Colon (tissue), 2 donors: ENCODE data around the gene CAP1.
"Not testable (repeated sequence)": the region's sequence is repeated elsewhere in the genome, so short reads cannot be mapped to it uniquely, and the experiment has no call there.

Experiments used
- FAIRE-seq: peaks from 2 replicates; lab custom pipeline; 2012; peaks lifted over from hg19 to GRCh38; lab: Jason Lieb, UNC
- donor health status: control.
- donor health status: control.

Gene CAP1

DNA sequence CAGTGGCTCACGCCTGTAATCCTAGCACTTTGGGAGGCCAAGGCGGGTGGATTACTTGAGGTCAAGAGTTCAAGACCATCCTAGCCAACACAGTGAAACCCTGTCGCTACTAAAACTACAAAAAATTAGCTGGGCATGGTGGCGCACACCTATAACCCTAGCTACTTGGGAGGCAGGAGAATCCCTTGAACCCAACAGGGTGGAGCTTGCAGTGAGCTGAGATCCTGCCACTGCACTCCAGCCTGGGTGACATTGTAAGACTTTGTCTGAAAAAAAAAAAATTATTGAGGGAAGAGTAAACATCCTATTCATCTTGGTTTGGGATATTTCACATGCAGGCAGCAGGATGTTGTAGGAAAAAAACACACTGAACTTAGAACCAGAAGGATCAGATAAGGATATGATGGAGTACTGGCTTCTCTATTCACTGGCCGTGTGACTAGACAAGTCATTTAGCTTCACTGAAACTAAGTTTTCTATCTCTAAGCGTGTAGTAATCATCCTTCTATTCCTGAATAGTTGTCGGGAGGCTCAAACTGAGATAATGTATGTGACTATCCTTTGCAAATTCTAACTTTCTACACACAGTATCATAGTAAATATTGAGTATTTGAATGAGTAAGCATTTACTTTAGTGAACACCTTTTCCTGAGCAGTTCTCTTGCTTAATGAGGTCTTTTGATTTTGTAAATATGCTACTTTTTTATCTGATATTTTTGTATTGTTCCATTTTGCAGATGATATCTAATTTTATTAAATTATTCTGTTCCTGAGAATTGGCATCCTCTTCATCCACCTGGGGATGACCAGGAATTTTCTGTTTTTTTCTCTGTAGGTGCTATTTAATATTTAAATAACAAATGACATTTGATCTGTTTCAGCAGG lies 18.2 kb downstream of the CAP1 start:
- FAIRE-seq: no peak

- FAIRE-seq: no peak
Measured at GRCh38 chr1:40059338-40059959, 18.9 kb downstream of the CAP1 start.

DNA sequence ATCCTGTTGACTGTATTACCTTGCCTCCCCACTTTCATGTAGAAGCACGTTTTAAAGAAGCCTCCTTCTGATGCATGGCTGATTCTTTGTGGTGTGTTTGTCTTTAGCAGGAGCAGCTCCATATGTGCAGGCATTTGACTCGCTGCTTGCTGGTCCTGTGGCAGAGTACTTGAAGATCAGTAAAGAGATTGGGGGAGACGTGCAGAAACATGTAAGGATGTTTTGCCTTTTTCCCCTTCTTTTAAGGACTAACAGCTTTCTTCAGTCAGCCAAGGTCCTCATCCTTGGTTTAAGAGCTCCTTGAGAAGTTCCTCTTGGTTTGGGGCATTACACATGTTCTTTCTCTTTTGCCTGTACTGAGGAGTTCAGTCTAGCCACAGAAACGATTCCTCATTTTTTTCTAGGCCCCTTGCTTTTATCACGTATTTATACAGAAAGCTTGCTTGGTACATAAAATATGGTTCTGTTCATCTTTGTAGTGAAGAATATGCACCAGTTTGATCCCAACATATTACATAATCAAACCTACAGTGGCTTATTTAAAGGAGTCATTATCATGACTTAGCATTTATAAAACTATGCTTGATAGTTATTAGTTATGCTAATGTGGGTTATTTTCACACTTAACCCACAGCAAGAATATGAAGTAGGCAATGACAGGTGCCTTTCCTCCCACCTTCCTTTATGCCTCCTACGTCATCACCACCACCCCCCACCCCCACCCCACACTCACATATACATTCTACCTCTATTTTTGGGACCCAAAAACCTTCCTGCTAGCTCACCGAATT lies 19.6 kb downstream of the CAP1 start:
- FAIRE-seq: no peak

DNA sequence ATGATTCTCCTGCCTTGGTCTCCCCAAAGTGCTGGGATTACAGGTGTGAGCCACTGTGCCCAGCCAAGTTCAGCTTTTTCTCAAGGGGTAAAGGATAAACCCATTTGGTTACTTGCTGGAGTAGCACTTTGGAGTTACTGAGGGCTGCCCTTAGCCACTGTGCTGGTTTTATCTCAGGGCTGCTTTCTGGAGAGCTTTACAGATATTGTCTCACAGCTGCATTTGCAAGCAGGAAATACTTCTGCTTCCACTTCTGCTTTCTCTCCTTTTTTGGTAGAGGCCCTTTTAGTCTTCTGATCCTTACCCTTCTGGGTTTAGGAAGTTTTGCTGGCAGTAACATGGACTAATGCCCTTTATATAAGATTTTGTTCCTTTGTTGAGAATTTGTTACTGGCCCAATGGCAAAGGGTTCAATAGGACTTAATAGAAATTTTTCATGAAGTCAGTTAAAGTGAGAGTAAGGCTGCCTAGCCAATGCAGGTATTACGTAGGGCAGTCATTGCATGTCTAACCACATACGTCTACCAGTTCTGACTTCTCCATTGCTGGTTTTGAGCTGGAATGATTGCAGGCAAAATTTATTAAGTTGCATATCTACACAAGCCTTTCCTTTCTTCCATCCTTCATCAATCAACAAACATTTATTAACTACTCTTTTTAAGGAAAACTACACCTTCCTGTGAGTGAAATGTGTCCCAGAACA lies 24.4 kb downstream of the CAP1 start:
- no peak for FAIRE-seq

GRCh38 chr1:40067023-40067422 lies 26.5 kb downstream of the CAP1 start:
- no peak for FAIRE-seq

- no peak for FAIRE-seq
Measured at GRCh38 chr1:40067851-40068250, 27.3 kb downstream of the CAP1 start.

DNA sequence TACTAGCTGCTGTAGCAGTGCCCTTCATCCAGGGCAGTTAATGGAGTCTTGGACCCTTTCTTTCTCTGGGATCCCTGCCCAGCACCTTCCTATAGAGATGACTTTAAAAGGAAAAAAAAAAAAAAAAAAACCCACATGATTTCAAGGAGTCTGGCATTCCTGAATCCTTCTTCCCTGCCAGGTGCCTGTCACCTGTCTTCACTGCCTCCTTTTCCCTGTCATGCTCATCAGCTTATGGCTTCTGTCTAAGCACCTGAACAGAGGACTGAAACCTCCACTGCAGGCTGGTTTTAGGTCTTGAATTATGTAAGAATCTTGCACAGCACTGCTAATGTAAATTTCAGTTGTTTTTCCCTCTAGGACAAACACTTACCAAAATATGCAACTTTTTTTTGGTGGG lies 31.6 kb downstream of the CAP1 start:
- FAIRE-seq: no peak

- no peak for FAIRE-seq
Measured at GRCh38 chr1:40073062-40073461, 32.5 kb downstream of the CAP1 start.

DNA sequence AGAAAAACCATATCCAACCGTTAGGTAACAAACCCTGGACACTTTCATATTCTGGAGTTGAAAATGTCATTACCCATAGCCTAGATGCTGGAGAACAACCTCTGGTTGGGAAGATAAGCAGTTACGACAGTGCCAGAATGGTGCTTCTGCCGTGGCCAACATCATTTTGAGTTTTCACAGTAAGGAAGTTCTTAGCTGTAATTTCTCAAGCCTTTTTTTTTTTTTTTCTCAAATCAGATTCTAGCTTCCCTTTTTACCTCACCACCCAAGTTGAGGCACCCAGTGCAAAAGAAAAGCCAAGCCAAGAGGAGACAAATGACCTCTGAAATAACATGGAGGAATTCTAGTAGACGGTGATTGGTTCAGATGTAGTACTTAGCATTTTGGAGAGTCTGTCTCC lies 34.7 kb downstream of the CAP1 start:
- FAIRE-seq: no peak

DNA sequence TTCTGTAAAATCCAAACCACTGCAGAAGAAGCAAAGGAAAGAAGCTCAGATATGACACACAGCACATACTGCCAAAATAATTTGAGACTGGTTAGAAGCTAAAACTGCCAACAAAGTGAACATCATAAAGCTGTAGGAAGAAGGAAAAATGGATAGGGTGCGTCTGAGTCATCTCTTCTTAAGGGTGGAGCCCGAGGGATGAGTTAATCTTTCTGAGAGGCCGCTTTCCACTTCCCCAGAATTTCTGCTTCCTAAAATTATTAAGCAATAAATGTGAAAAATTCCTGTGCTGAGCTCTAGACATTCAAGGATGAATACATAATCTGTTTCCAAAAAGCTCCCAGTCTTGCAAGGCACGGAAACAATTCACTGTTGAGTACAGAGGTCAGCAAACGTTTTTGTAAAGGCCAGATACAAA lies 36.4 kb downstream of the CAP1 start:
- FAIRE-seq: no peak

DNA sequence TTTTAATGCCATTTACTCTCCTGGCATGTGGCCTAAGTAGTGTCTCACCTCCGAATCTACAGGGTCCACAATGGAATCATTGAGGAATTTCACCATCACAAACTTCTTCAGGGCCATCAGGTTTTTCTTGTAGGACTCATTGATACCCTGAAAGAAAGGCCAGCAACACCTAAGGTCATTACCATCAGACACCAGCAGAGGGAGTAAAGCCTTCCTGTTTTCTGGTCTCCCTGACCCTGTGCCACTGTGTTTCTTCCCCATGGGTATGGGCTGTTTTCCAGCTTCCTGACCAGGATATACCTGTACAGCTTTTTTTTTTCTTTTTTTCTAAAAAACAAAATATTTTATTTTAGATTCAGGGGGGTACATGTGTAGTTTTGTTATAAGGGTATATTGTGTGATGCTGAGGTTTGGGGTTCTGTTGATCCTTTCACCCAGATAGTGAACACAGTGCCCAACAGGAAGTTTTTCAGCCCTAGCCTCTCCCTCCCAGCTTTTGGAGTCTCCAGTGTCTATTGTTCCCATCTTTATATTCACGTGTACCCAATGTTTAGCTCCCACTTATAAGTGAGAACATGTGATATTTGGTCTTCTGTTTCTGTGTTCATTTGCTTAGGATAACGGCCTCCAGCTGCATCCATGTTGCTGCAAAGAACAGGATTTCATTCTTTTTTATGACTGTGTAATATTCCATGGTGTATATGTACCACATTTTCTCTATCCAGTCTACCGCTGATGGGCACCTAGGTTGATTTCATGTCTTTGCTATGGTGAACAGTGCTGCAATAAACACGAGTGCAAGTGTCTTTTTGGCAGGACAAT lies 38.2 kb downstream of the CAP1 start:
- no peak for FAIRE-seq

- no peak for FAIRE-seq
Measured at GRCh38 chr1:40079774-40080400, 39.4 kb downstream of the CAP1 start.

DNA sequence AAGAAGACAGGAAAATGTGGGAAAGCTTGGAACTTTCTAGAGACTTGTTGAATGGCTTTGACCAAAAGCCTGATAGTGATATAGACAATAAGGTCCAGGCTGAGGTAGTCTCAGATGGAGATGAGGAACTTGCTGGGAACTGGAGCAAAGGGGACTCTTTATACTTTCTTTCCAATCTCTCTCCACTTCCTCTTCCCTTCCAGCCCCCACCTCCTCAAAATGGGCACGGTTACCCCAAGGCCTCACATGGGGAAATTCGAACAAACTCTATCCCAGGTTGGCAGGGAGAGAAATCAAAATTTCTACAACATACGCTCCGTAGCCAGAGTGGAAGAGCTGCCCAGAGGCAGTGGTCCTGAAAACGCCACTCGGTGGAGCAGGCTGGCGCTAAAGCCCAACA lies 41.3 kb downstream of the CAP1 start:
- FAIRE-seq: no peak

DNA sequence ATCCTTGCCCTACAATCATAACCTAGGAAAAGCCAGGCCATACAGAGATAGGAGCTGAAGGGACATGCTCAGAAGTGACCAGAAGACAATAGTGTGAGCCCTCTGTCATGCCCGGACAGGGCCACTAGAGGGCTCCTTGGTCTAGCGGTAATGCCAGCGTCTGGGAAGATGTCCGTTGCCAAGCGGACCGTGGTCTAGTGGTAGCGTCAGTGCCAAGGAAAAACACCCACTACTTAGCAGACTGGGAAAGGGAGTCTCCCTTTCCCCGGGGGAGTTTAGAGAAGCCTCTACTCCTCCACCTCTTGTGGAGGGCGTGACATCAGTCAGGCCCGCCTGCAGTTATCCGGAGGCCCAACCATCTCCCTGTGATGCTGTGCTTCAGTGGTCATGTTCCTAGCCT lies 44.2 kb downstream of the CAP1 start:
- not testable (repeated sequence) for FAIRE-seq

GRCh38 chr1:40090652-40091355 lies 50.3 kb downstream of the CAP1 start:
- no peak for FAIRE-seq

DNA sequence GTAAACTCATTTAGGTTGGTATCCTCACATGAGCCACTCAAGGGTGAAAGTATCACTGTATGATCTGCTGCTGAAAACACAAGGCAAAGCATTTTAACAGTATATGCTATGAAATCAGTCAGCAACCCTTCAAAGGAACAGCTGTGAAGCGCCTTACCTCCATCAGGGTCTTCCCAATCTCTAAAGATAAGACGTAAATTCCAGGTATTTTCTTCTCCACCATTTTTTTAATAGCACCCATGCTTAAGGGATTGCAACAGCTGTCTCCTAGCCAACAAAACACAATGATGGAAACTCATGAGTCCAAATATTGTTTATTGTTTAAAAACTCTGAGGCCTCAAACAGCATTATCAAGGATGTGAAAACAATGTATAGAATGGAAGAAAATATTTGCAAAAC lies 51.7 kb downstream of the CAP1 start:
- no peak for FAIRE-seq

DNA sequence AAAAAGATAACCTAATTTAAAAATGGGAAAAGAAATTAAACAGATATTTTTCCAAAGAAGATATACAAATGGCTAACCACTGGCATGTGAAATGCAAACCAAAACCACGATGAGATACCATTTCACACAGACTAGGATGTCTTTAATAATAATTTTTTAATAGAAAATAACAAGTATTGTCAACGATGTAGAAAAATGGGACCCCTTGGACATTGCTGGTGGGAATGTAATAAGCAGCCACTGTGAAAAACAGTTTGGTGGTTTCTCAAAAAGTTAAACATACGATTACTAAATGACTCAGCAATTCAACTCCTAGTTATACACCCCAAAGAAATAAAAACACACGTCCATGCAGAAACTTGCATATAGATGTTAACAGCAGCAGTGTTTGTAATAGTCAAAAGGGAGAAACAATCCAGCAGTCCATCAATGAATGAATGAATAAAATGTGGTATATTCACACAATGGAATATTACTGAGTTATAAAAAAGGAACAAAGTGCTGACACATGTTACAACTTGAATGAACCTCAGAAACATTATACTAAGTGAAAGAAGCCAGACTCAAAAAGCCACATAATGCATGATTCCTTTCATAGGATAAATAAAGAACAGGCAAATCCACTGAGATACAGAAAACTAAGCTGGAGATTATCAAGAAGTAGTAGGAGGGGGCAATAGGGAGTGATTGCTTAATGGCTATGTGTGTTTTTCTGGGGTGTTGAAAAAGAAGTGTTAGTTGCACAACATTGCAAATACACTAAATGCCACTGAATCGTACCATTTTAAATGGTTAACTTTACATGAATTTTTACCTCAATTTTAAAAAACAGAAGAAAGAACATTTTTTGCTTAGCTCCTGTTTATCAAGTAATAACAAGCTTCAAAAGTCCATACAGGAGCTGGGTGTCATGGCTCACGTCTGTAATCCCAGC lies 52.4 kb downstream of the CAP1 start:
- no peak for FAIRE-seq

DNA sequence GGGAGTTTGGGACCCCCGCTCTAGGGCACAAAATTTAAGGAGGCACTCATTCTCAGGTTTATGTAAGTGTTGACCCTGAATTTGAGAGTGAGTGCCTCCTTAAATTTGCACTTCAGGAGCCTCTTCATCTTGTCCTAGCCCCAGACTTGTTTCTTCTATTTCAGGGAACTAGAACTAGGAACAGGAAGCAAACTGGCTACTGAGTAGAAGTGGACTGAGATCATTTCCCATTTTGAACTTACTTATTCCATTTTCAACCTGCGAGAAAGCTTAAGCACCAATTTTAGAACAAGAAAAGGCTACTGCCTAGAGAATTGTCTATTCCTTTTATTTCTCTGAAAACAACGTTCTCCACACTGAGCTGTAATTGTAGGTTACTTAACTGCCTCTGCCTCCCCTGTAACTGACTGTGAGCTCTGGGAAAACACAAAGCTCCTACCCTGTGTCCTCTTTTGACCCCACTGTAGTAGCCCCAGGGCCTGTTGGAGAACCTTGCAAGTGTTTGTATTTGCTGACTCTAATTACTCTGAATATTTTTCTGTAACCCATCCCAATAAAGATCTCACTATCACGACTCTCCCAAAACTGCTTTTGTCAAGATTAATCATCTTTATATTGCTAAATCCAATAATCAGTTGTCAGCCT lies 54.1 kb downstream of the CAP1 start:
- FAIRE-seq: no peak

GRCh38 chr1:40095806-40096205 lies 55.3 kb downstream of the CAP1 start:
- FAIRE-seq: no peak
